Endothelial cell of umbilical vein (primary cell): ENCODE data around the gene SUGCT. TPM values are rescaled to one million over a fixed set of nuclear protein-coding genes. Genes with fewer than 3 reads are reported as not detected.

Experiments
- BruUV-seq: library from RNA; stranded (reverse); fragments of 400-500 nt; replicated peaks from 2 replicates; lab custom pipeline; 2021; lab: Mats Ljungman, UMichigan
- CTCF ChIA-PET: fragments of 300-600, 350-600 bp; sonication (Branson Sonifier 250); formaldehyde crosslinking; loops from one replicate; lab custom pipeline; 2021; ENCODE audit warnings: antibody characterized with exemption, inconsistent platforms; lab: Charles Lee
- POLR2A ChIA-PET: fragments of 300-600, 350-600 bp; sonication (Branson Sonifier 250); formaldehyde crosslinking; loops from one replicate; lab custom pipeline; 2021; ENCODE audit warnings: antibody characterized with exemption, inconsistent platforms; lab: Charles Lee
- DNase-seq: peaks from one replicate; pipeline ENCODE4 v3.0.0-alpha.2; 2011; ENCODE audit warnings: low read depth, low spot score
- FAIRE-seq: peaks from 2 replicates; lab custom pipeline; 2011; peaks lifted over from hg19 to GRCh38; lab: Jason Lieb, UNC
- H2AFZ ChIP-seq: 2 replicates; pipeline ENCODE4 v1.6.0; 2012; ENCODE audit warnings: low read depth, low read length, control low read depth, inconsistent platforms
- H3K27ac ChIP-seq: 2 replicates; pipeline ENCODE4 v1.5.1; 2011; ENCODE audit warnings: low read depth, mild to moderate bottlenecking, control low read depth, low read length, moderate library complexity; ENCODE audit not compliant: insufficient read depth
- H3K27me3 ChIP-seq, 2 experiments: 2 replicates each; pipeline versions ENCODE4 v1.6.0 to v1.6.1; 2011; ENCODE audit warnings: low read length in 2 of 2, mixed read lengths in 1 of 2; ENCODE audit not compliant: control insufficient read depth in 2 of 2, insufficient read depth in 2 of 2
- H3K36me3 ChIP-seq, 2 experiments: 2 replicates in 1 of 2; 3 replicates in 1 of 2; pipeline ENCODE4 v1.5.1; 2011; ENCODE audit warnings: low read length in 2 of 2, mild to moderate bottlenecking in 1 of 2, moderate library complexity in 1 of 2; ENCODE audit not compliant: control insufficient read depth in 2 of 2, insufficient read depth in 2 of 2; ENCODE audit errors: extremely low read depth in 1 of 2
- H3K4me1 ChIP-seq: 3 replicates; pipeline ENCODE4 v1.5.1; 2011; ENCODE audit warnings: mild to moderate bottlenecking, low read length; ENCODE audit not compliant: control insufficient read depth, insufficient read depth; ENCODE audit errors: extremely low read depth
- H3K4me2 ChIP-seq: 2 replicates; pipeline ENCODE4 v1.6.1; 2011; ENCODE audit warnings: low read length, control low read depth, mixed read lengths; ENCODE audit not compliant: insufficient read depth
- H3K4me3 ChIP-seq, 3 experiments: fragments of 200-600 bp in 1 of 3; sonication (generic), shearing (Covaris generic) in 1 of 3; replicated peaks in 1 of 3; 2 replicates each; pipeline ENCODE4 v1.5.1; 2011 to 2016; ENCODE audit warnings: control low read depth in 3 of 3, low read length in 3 of 3, mild to moderate bottlenecking in 2 of 3, inconsistent platforms in 1 of 3, low read depth in 1 of 3, moderate library complexity in 1 of 3; ENCODE audit not compliant: insufficient read depth in 1 of 3
- H3K79me2 ChIP-seq: 2 replicates; pipeline ENCODE4 v1.6.0; 2012; ENCODE audit warnings: low read length, inconsistent platforms; ENCODE audit not compliant: control insufficient read depth, insufficient read depth
- H3K9ac ChIP-seq: replicated peaks from 2 replicates; pipeline ENCODE3; 2011; ENCODE audit warnings: low read length, control low read depth; ENCODE audit not compliant: insufficient read depth; ENCODE audit errors: extremely low read depth
- H3K9me1 ChIP-seq: replicated peaks from 3 replicates; pipeline ENCODE4 v1.6.0; 2011; ENCODE audit warnings: mild to moderate bottlenecking, low read length; ENCODE audit not compliant: control insufficient read depth, insufficient read depth; ENCODE audit errors: extremely low read depth
- H3K9me3 ChIP-seq: replicated peaks from 2 replicates; pipeline ENCODE4 v1.5.1; 2012; ENCODE audit warnings: low read length, inconsistent platforms; ENCODE audit not compliant: control insufficient read depth, insufficient read depth
- H4K20me1 ChIP-seq: replicated peaks from 2 replicates; pipeline ENCODE3; 2011; ENCODE audit warnings: mild to moderate bottlenecking, low read length; ENCODE audit not compliant: control insufficient read depth, insufficient read depth; ENCODE audit errors: extremely low read depth
- CTCF ChIP-seq, 2 donors: IDR thresholded peaks; 1 replicate in 1 of 2; 2 replicates in 1 of 2; pipeline ENCODE4 v1.5.1; 2011; ENCODE audit warnings: low read length in 2 of 2, mild to moderate bottlenecking in 2 of 2, moderate library complexity in 2 of 2, control low read depth in 1 of 2, inconsistent platforms in 1 of 2, low read depth in 1 of 2; ENCODE audit not compliant: insufficient read depth in 1 of 2; ENCODE audit errors: extremely low read depth in 1 of 2
- EZH2 ChIP-seq: IDR thresholded peaks from 2 replicates; pipeline ENCODE4 v1.6.1; 2012; ENCODE audit warnings: borderline replicate concordance, low read depth, mild to moderate bottlenecking, moderate library complexity, low read length, inconsistent platforms; ENCODE audit not compliant: severe bottlenecking
- FOS ChIP-seq: IDR thresholded peaks from 2 replicates; pipeline ENCODE4 v1.6.1; 2011; ENCODE audit warnings: mild to moderate bottlenecking, low read length, moderate library complexity, borderline replicate concordance; ENCODE audit not compliant: insufficient read depth
- GATA2 ChIP-seq: IDR thresholded peaks from 2 replicates; pipeline ENCODE4 v1.7.0; 2011; ENCODE audit warnings: low read depth, mild to moderate bottlenecking, moderate library complexity, mixed read lengths, low read length; ENCODE audit not compliant: insufficient read length, insufficient read depth
- JUN ChIP-seq: IDR thresholded peaks from 2 replicates; pipeline ENCODE4 v1.6.1; 2011; ENCODE audit warnings: borderline replicate concordance, low read depth; ENCODE audit not compliant: insufficient read length, insufficient read depth
- MAX ChIP-seq: IDR thresholded peaks from 2 replicates; pipeline ENCODE4 v1.6.1; 2011; ENCODE audit not compliant: insufficient read depth, insufficient read length
- MYC ChIP-seq: IDR thresholded peaks from one replicate; pipeline ENCODE4 v1.6.1; 2011; ENCODE audit warnings: mild to moderate bottlenecking, low read depth, low read length
- POLR2A ChIP-seq: IDR thresholded peaks from 2 replicates; pipeline ENCODE4 v1.6.1; 2012; ENCODE audit warnings: low read depth, mild to moderate bottlenecking, control low read depth, low read length
- POLR2AphosphoS5 ChIP-seq: IDR thresholded peaks from 2 replicates; pipeline ENCODE4 v1.6.1; 2012; ENCODE audit warnings: low read depth, mild to moderate bottlenecking, control low read depth, low read length, moderate library complexity; ENCODE audit not compliant: insufficient read depth
- dilution Hi-C: fragments of 300-500 bp; cut with MboI; formaldehyde crosslinking; loops from one replicate; pipeline ENCODE4 v1.15.0; 2019; ENCODE audit warnings: low sequenced_read_pairs; ENCODE audit not compliant: extremely low pct_ligation_motif_present
- intact Hi-C: fragments of 100-400 bp; cut with micrococcal nuclease; formaldehyde crosslinking; loops from one replicate; pipeline ENCODE4 v1.10.0; 2022
- polyA plus RNA-seq, 4 experiments: library from polyadenylated mRNA; depleted of rRNA in 3 of 4; stranded (reverse) in 3 of 4; unstranded in 1 of 4; fragments of >200 nt; gene quantifications; 2 replicates each; pipeline versions ENCODE4 v1.2.1 to v1.2.3, GENCODE V29; 2011 to 2012; ENCODE audit warnings: missing spikeins in 1 of 4
- total RNA-seq: library from RNA; stranded (reverse); gene quantifications from 2 replicates; pipeline ENCODE4 v1.2.3, GENCODE V29; 2021

The SUGCT gene
- total and polyA plus RNA-seq, 2 donors (not counting 3 experiments of a cell fraction or from before 2014, with no cell fraction given): 1.2 to 1.4 TPM

DNA sequence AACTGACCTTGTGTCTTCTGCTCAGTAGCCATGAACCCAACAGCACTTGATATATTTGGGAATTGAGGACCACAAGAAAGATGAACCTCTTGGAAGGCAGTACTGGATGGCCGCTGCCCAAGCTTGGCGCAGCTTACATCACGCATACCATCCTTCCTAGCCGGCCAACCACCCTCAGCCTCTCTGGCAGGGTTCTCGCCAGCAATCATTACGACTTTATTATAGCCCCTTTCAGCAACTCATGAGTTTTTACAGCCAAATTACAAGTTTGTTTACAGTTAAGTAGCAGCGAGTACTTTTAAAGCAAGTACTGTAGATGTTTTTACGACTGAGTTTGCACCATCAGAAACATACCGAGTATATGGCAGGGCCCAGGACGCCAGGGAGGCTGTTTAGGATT is 769.1 kb downstream of the SUGCT start:
- DNase-seq (no peak), FAIRE-seq (no peak)
- no peaks in the 10 kb centered on the region for H3K27me3 ChIP-seq
- ChIA-PET CTCF (no interaction called here), POLR2A (no interaction called here)
- H3K4me1 ChIP-seq: no peaks in the 10 kb centered on the region
- TF ChIP-seq EZH2: no peak
- TF ChIP-seq POLR2A: no peak
- no peak for TF ChIP-seq GATA2
- TF ChIP-seq MAX: no peak
- no peak for TF ChIP-seq FOS
- no peak for TF ChIP-seq JUN
- no peak for TF ChIP-seq CTCF (IDR thresholded peaks at IDR 0.05; ENCODE audit: extremely low read depth in 1 of 2, insufficient read depth in 1 of 2, low read depth in 1 of 2, low read length in 2 of 2)
- TF ChIP-seq MYC: no peak
- no peak for TF ChIP-seq POLR2AphosphoS5
- H3K36me3 ChIP-seq: no peaks in the 10 kb centered on the region
- H3K79me2 ChIP-seq: no peaks in the 10 kb centered on the region
- BruUV-seq: no TSS peak
- H3K27ac ChIP-seq: no peak overlapping the region
- no peaks in the 10 kb centered on the region for H4K20me1 ChIP-seq
- no peak overlapping the region for H3K9ac ChIP-seq
- H3K4me2 ChIP-seq: no peak overlapping the region
- no peaks in the 10 kb centered on the region for H3K9me1 ChIP-seq
- dilution Hi-C loops (no loop called here), intact Hi-C loops (no loop called here)
- H2AFZ ChIP-seq: no peak overlapping the region
- H3K4me3 ChIP-seq: no peak overlapping the region
- no peaks in the 10 kb centered on the region for H3K9me3 ChIP-seq
